HFFc6 (cell line): ENCODE results near the gene INPPL1. TPM values are rescaled to one million over a fixed set of nuclear protein-coding genes. Genes with fewer than 3 reads are reported as not detected.
"Not testable (repeated sequence)": the region's sequence is repeated elsewhere in the genome, so short reads cannot be mapped to it uniquely, and the experiment has no call there.

Experiments
- DNase-seq: peaks from one replicate; pipeline ENCODE4 v3.0.0-alpha.2; 2018
- H3K27ac Mint-ChIP-seq: 2 replicates; pipeline ENCODE4 v1.8.0; 2020; ENCODE audit warnings: mild to moderate bottlenecking, mixed read lengths
- H3K27me3 Mint-ChIP-seq: 2 replicates; pipeline ENCODE4 v1.8.0; 2021; ENCODE audit warnings: mild to moderate bottlenecking, moderate library complexity, mixed read lengths; ENCODE audit not compliant: insufficient read depth
- H3K36me3 Mint-ChIP-seq: 2 replicates; pipeline ENCODE4 v1.8.0; 2021; ENCODE audit warnings: low read depth, mixed read lengths
- H3K4me1 Mint-ChIP-seq: 2 replicates; pipeline ENCODE4 v1.8.0; 2020; ENCODE audit warnings: low read depth, mixed read lengths
- H3K4me3 Mint-ChIP-seq: 2 replicates; pipeline ENCODE4 v1.8.0; 2020; ENCODE audit warnings: mild to moderate bottlenecking, moderate library complexity, mixed read lengths
- H3K9me3 Mint-ChIP-seq: 2 replicates; pipeline ENCODE4 v1.8.0; 2020; ENCODE audit warnings: mild to moderate bottlenecking, mixed read lengths
- total RNA-seq, 6 experiments: library from RNA; stranded (reverse); fragmentation: NEBNext Ultra II Directional; extraction: Animal tissue kit (Norgen Biotek cat#: 25700); gene quantifications; 2 replicates in 1 of 6; 3 replicates in 5 of 6; pipeline ENCODE4 v1.2.3, GENCODE V29; 2021
- TF ChIP-seq, protein P1 (sequence below): fragments of 200-600 bp; sonication (generic); IDR thresholded peaks from 2 replicates; pipeline ENCODE4 v1.5.0; 2021; ENCODE audit warnings: antibody characterized with exemption, mild to moderate bottlenecking

The INPPL1 gene
- total RNA-seq, 6 experiments from 2014 or later: 181 to 228 (median 212) TPM

DNA sequence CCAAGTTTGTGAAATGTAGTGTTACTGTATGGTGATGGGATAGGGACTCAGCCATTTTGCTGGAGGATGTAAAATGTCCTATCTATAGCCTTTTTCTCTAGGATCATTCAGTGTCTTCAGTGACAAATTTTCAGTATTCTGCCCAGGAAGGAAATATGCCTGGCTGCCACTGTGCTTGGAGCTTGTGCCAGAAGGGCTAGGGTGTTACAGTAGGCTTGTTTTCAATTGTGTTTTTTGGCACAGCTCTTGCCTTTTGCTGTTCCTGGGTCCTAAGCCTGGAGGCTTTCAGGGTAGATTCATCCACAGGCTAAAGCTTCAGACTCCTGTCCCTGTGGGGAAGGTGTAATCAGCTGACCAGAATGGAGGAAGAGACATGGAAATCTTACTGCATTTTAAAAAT lies 41.4 kb downstream of the INPPL1 start:
- Mint-ChIP-seq H3K4me1 (peaks cover 24% of the 10 kb centered on the region), H3K27ac (no peak overlapping the region), H3K27me3 (peaks cover 8% of the 10 kb centered on the region; the same call in 1 of the 2 replicates), H3K9me3 (no peaks in the 10 kb centered on the region), H3K4me3 (no peak overlapping the region), H3K36me3 (no peaks in the 10 kb centered on the region)
- DNase-seq: no peak
- TF ChIP-seq, protein P1, sequence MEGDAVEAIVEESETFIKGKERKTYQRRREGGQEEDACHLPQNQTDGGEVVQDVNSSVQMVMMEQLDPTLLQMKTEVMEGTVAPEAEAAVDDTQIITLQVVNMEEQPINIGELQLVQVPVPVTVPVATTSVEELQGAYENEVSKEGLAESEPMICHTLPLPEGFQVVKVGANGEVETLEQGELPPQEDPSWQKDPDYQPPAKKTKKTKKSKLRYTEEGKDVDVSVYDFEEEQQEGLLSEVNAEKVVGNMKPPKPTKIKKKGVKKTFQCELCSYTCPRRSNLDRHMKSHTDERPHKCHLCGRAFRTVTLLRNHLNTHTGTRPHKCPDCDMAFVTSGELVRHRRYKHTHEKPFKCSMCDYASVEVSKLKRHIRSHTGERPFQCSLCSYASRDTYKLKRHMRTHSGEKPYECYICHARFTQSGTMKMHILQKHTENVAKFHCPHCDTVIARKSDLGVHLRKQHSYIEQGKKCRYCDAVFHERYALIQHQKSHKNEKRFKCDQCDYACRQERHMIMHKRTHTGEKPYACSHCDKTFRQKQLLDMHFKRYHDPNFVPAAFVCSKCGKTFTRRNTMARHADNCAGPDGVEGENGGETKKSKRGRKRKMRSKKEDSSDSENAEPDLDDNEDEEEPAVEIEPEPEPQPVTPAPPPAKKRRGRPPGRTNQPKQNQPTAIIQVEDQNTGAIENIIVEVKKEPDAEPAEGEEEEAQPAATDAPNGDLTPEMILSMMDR: no peak

DNA sequence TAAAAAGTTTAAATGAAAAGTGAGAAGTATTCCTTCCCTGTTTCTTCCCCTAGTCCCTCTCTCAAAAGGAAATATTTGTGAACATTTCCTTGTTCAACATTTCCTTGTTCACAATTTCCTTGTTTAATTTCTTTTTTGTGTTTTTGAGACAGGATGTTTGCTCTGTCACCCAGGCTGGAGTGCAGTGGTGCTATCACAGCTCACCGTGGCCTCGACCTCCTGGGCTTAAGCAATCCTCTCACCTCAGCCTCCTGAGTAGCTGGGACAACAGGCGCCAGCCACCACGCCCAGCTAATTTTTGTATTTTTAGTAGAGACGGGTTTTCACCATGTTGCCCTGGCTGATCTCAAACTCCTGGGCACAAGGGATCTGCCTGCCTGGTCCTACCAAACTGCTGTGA lies 42.4 kb downstream of the INPPL1 start:
- not testable (repeated sequence) for DNase-seq, H3K36me3 Mint-ChIP-seq, H3K27ac Mint-ChIP-seq, H3K4me3 Mint-ChIP-seq, H3K27me3 Mint-ChIP-seq, H3K9me3 Mint-ChIP-seq
- H3K4me1 Mint-ChIP-seq: peaks cover 24% of the 10 kb centered on the region

DNA sequence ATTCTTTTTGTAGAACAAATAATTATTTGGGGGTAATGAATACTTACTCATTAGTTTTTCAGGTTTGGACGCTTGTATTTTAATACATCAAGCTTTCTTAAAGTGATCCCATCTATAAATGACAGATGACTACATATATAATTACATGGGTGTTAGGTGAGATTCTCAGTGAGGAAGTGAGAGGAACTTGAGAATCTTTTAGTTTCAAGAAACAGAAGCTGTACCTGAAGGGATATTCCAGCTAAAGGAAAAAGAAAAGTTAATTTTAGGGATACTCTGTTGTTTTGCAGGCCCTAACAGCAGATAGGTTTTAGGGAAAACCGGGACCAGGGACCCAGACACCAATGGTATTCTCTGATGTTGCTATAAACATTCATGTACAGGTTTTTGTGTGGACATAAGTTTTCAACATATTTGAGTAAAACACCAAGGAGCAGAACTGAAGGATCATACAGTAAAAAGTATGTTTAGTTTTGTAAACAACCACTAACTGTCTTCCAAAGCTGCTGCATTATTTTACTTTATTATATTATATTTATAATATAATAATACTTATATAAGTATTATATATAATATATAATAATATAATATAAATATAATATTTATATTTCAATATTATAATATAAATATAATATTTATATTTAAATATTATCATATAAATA lies 43.5 kb downstream of the INPPL1 start:
- Mint-ChIP-seq H3K4me1 (peaks cover 16% of the 10 kb centered on the region), H3K27ac (no peak overlapping the region), H3K9me3 (no peaks in the 10 kb centered on the region), H3K27me3 (peaks cover 8% of the 10 kb centered on the region; the same call in 1 of the 2 replicates), H3K4me3 (no peak overlapping the region), H3K36me3 (no peaks in the 10 kb centered on the region)
- DNase-seq: no peak
- TF ChIP-seq, protein P1: no peak

- Mint-ChIP-seq H3K27ac (no peak overlapping the region), H3K27me3 (no peaks in the 10 kb centered on the region; the same call in 1 of the 2 replicates), H3K4me3 (no peak overlapping the region), H3K9me3 (no peaks in the 10 kb centered on the region), H3K36me3 (no peaks in the 10 kb centered on the region), H3K4me1 (peaks cover 6% of the 10 kb centered on the region)
- DNase-seq: no peak
- TF ChIP-seq, protein P1: no peak
Measured at GRCh38 chr11:72271980-72272379, 47.4 kb downstream of the INPPL1 start.

GRCh38 chr11:72274435-72274834 lies 49.9 kb downstream of the INPPL1 start:
- Mint-ChIP-seq H3K4me1 (peaks cover 19% of the 10 kb centered on the region), H3K27me3 (no peaks in the 10 kb centered on the region; the same call in 1 of the 2 replicates), H3K27ac (no peak overlapping the region), H3K4me3 (no peak overlapping the region), H3K9me3 (no peaks in the 10 kb centered on the region), H3K36me3 (no peaks in the 10 kb centered on the region)
- DNase-seq: no peak
- TF ChIP-seq, protein P1: no peak

- Mint-ChIP-seq H3K9me3 (no peaks in the 10 kb centered on the region), H3K27me3 (no peaks in the 10 kb centered on the region; the same call in 1 of the 2 replicates), H3K4me1 (peaks cover 19% of the 10 kb centered on the region), H3K36me3 (no peaks in the 10 kb centered on the region), H3K4me3 (peak overlapping the region; percentile 66), H3K27ac (peak overlapping the region; percentile 71)
- TF ChIP-seq, protein P1: no peak
- DNase-seq: peak; percentile 65
Measured at GRCh38 chr11:72278905-72279304, 54.3 kb downstream of the INPPL1 start.
